Astrocyte of the cerebellum (primary cell): ENCODE measurements around the gene SMPX.

Source experiments
- DNase-seq: peaks from one replicate; pipeline ENCODE4 v3.0.0-alpha.2; 2011; ENCODE audit warnings: low read depth
- H3K4me3 ChIP-seq: 2 replicates; pipeline ENCODE4 v1.5.1; 2011; ENCODE audit warnings: mild to moderate bottlenecking, low read depth, low read length, moderate library complexity
- in situ Hi-C: cut with HindIII; loops from 2 replicates; pipeline ENCODE4 v1.10.0; 2017; ENCODE audit warnings: low sequenced_read_pairs
- TF ChIP-seq, protein P1 (sequence below): IDR thresholded peaks from 2 replicates; pipeline ENCODE4 v1.5.1; 2012; ENCODE audit warnings: low read length, low read depth, moderate library complexity, mild to moderate bottlenecking; ENCODE audit errors: missing control alignments

The SMPX gene

DNA sequence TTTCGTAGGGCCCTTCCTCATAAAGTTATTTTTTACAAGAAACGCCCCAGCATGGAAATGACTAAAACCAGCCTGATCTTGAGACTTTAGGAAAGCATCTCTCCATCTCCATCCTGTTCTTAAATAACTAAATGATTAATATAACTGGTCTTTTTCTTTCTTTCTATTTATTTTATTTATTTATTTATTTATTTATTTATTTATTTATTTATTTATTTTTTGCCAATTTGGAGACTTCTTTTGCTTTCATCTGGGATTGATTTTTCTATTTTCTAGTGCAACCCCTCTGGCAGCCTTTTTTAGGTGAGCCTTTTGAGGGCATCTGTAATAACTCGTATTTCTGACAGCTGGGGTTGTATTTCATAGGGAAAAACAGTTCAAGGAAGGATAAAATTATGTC, 98.6 kb downstream of the SMPX start:
- TF ChIP-seq, protein P1, sequence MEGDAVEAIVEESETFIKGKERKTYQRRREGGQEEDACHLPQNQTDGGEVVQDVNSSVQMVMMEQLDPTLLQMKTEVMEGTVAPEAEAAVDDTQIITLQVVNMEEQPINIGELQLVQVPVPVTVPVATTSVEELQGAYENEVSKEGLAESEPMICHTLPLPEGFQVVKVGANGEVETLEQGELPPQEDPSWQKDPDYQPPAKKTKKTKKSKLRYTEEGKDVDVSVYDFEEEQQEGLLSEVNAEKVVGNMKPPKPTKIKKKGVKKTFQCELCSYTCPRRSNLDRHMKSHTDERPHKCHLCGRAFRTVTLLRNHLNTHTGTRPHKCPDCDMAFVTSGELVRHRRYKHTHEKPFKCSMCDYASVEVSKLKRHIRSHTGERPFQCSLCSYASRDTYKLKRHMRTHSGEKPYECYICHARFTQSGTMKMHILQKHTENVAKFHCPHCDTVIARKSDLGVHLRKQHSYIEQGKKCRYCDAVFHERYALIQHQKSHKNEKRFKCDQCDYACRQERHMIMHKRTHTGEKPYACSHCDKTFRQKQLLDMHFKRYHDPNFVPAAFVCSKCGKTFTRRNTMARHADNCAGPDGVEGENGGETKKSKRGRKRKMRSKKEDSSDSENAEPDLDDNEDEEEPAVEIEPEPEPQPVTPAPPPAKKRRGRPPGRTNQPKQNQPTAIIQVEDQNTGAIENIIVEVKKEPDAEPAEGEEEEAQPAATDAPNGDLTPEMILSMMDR, result no peak
- no peak overlapping the region for H3K4me3 ChIP-seq
- in situ Hi-C loops, result no loop called here
- DNase-seq, result no peak

DNA sequence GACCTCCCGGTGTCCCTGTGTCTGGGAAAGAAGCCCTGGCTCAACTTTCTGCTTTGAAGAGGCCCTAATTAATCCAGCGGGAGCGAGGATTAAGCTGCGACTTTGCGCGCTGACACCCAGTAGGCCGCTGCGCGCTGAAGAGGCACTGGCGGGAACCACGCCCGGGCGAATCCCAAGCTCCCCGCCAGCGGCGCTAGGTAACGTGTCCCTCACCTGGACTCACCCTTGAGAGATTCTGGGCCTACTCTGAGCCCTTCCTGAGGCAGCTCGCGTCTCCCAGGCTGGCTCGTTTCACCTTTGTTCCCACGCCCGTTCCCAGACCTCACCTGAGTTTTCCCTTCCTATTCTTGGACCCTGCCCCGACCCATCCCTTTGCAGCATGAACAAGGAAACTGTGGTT, 99.2 kb downstream of the SMPX start:
- in situ Hi-C loops, result no loop called here
- H3K4me3 ChIP-seq, result peak overlapping the region; percentile 29
- DNase-seq, result no peak

DNA sequence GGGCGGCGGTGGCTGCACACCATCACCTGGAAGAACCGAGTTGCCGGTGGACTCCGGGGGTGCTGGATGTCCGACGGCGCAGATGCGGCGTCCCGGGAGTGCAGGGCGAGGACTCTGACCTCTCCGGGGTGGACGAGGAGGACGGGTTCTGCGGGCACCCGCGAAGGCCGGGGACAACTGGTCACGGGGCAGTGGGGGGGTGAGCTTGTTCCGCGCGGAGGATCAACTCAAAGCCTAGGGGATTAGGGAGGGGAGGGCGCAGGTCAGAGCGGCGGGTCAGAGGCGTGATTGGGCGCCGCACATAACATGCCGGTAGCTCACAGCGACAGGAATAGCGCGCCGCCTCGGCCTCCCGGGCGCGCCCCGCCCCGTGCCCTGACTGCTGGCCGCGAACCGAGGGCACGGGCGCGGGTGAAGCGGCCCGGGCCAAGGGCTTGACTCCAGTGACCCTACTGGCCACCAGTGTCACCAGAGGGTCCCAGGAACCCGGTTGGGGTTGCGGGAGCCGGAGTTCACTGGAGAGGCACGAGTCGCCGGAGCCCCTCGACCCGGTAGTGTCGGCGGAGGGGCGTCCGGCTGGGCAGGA, 99.7 kb downstream of the SMPX start, which contains the start of gene KLHL34:
Gene KLHL34 (minus strand): TSS at position 179 of the 586 bp plus-strand sequence. CDS start 542 bp downstream, outside the sequence.
- in situ Hi-C loops, result no loop called here
- H3K4me3 ChIP-seq, result peak within 1 kb of the TSS; percentile 29
- DNase-seq, result no peak
- TF ChIP-seq, protein P1, result no peak

More for the DNA sequence above, 99.2 kb downstream of the SMPX start:
- TF ChIP-seq, protein P1, result no peak

DNA sequence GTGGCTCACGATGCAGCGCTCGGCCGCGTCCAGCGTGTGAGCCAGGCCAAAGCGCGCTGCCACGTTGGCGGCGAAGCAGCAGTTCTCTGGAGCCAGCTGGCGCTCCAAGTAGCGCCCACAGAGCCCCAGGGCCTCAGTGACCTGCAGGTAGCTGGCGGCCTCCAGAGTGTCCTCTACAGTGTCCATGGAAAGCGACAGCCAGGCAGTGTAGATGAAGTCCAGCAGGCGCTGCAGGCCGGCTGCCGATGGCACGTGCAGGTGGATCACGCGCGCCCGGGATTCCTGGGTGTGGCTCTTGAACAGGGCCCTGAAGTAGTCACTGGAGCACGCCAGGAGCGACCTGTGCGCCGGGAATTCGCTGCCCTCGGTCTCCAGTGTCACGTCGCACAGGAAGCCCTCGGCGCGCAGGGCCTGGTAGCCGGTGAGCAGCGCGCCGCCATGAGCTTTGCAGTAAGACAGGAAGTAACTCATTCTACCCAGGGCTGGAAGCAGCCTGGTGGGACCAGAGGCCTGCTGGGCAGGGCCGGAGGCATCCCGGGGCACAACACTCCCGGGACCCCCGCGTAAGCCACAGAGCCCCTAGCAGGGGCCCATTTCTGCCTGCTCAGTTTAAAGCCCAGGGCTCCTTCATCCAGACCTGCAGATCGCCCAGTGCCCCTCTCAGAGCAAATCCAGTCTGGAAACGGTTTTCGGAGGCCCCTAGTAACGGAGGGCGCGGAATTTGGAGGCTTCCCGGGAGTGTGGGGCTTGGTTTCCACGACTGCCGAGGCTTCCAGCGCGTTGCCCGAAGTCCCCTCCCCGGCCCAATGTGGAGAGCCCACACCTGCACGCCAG, 100.4 kb downstream of the SMPX start:
- DNase-seq, result no peak
- in situ Hi-C loops, result no loop called here
- TF ChIP-seq, protein P1, result no peak
- no peak overlapping the region for H3K4me3 ChIP-seq

DNA sequence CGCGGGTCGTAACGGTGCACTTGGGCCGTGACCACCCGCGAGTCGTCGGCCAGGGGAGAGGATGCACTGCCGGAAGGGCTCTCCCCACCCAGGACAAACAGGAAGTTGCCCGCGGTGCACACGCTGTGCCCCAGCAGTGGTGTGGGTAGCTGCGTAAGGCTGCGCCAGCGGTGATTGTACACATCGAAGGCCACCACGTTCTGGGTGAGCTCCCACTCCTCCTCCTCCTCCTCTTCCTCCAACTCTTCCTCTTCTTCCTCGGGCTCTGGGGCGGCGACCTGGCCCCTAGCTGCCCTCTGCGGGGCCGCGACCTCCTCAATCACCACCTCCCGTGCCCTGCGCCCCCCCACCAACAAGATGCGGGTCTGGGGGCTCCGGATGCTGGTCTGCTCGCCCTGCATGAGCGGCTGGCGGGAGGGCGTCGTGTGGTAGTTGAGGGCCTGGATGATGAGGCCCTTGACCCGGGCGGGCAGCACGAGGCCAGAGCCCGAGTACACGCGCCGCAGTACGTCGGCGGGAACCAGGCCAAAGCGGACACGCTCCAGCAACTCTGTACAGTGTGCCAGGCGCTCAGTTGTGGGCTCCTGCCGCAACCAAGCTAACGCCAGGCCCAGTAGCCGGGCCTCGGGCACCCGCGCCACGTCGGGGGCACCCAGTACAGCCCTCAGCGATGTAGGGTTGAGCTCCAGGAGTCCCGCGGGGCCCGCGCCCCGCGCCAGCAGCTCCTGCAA, 101.2 kb downstream of the SMPX start:
- H3K4me3 ChIP-seq, result no peak overlapping the region
- TF ChIP-seq, protein P1, result no peak
- DNase-seq, result no peak
- in situ Hi-C loops, result no loop called here
